Non-pigmented ciliary epithelial cell (primary cell): ENCODE data around the gene PPP1R13B.

Source experiments
- DNase-seq: peaks from one replicate; pipeline ENCODE4 v3.0.0-alpha.2; 2010; ENCODE audit warnings: low read depth

PPP1R13B gene

GRCh38 chr14:103730490-103731035, 116.8 kb downstream of the PPP1R13B start:
- DNase-seq: no peak

- no peak for DNase-seq
Measured at GRCh38 chr14:103729496-103730448, 117.6 kb downstream of the PPP1R13B start.

- DNase-seq: no peak
Measured at GRCh38 chr14:103728721-103729120, 118.7 kb downstream of the PPP1R13B start.

- no peak for DNase-seq
Measured at GRCh38 chr14:103728141-103728540, 119.2 kb downstream of the PPP1R13B start.

GRCh38 chr14:103727313-103727980, 119.9 kb downstream of the PPP1R13B start:
- no peak for DNase-seq

GRCh38 chr14:103726474-103726873, 120.9 kb downstream of the PPP1R13B start:
- DNase-seq: no peak

GRCh38 chr14:103725739-103726395, 121.5 kb downstream of the PPP1R13B start:
- no peak for DNase-seq

GRCh38 chr14:103725001-103725682, 122.2 kb downstream of the PPP1R13B start:
- no peak for DNase-seq

- DNase-seq: no peak
Measured at GRCh38 chr14:103724116-103724515, 123.3 kb downstream of the PPP1R13B start.

- no peak for DNase-seq
Measured at GRCh38 chr14:103723748-103724081, 123.7 kb downstream of the PPP1R13B start.

- peak; percentile 70 for DNase-seq
Measured at GRCh38 chr14:103721334-103722120, 125.8 kb downstream of the PPP1R13B start.

GRCh38 chr14:103719751-103720150, 127.6 kb downstream of the PPP1R13B start:
- no peak for DNase-seq

GRCh38 chr14:103718572-103718971, 128.8 kb downstream of the PPP1R13B start:
- DNase-seq: no peak

- DNase-seq: no peak
Measured at GRCh38 chr14:103716899-103717411, 130.4 kb downstream of the PPP1R13B start.

GRCh38 chr14:103716091-103716801, 131.1 kb downstream of the PPP1R13B start:
- DNase-seq: no peak

GRCh38 chr14:103715052-103716000, 132.0 kb downstream of the PPP1R13B start, which contains the start of the genes XRCC3 and ZFYVE21:
Gene XRCC3, minus strand, starts transcription at chr14:103715451. Its CDS starts 4,364 bp downstream, at chr14:103711087.
Gene ZFYVE21, plus strand, starts transcription at chr14:103715810. Its CDS starts 32 bp downstream, at chr14:103715842.
- DNase-seq: peak; percentile 96

GRCh38 chr14:103714063-103714724, 133.2 kb downstream of the PPP1R13B start:
- no peak for DNase-seq
